Stimulated activated naive CD8-positive, alpha-beta T cell treated with anti-CD3 and anti-CD28 coated beads, Interleukin-15, amount 100 ng/mL, for 72 hours (primary cell): ENCODE results near the gene PTPRD.
A peak's percentile ranks its signal among the peaks of the same experiment; 100 is the strongest.

Experiments used
- ATAC-seq: fragments of 150-1000 bp; cut with Tn5 transposase; 2 replicates; pipeline ENCODE4 v1.10.0; 2021; ENCODE audit warnings: mild to moderate bottlenecking, moderate library complexity
- DNase-seq, 2 donors: peaks; one replicate each; pipeline ENCODE4 v3.0.0; 2021 to 2022
- H3K27ac Mint-ChIP-seq, 2 donors: one replicate each; pipeline ENCODE4 v1.8.0; 2022; ENCODE audit warnings: mild to moderate bottlenecking in 2 of 2, mixed read lengths in 2 of 2, moderate library complexity in 2 of 2
- H3K27me3 Mint-ChIP-seq: one replicate; pipeline ENCODE4 v1.8.0; 2022; ENCODE audit warnings: mixed read lengths
- H3K4me1 Mint-ChIP-seq: one replicate; pipeline ENCODE4 v1.8.0; 2022; ENCODE audit warnings: mild to moderate bottlenecking, mixed read lengths
- H3K4me3 Mint-ChIP-seq, 2 donors: one replicate each; pipeline ENCODE4 v1.8.0; 2022; ENCODE audit warnings: mild to moderate bottlenecking in 2 of 2, mixed read lengths in 2 of 2, moderate library complexity in 1 of 2
- H3K9me3 Mint-ChIP-seq, 2 donors: one replicate each; pipeline ENCODE4 v1.8.0; 2022; ENCODE audit warnings: mixed read lengths in 2 of 2

Gene PTPRD

DNA sequence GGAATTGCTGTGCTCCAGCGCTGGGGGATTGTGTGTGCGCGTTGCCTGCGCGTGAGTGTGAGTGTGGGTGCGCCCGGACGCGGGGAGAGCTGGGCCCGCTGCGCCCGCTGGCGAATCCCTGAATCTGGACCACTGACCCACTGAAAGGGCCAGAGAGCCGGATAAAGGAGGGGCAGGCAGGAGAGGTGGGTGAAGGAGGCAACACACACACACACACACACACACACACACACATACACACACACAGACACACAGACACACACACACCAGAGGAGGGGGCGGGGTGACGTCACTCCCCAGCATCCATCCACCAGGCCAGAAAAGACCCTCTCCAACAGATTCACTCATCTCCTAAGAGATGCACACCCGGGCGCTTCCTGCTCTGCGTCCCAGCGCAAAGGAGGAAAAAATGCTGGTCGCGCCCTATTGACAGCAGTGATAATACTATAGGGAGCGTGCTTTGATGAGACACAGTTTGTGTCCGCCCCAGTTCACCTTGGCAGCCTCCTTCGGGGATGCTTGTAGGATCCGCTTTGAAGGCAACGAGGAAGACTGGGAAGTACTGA lies 1754.1 kb downstream of the PTPRD start:
- Mint-ChIP-seq H3K27ac (no peak overlapping the region), H3K4me3 (peak overlapping the region; percentile 71 to 76), H3K9me3 (no peaks in the 10 kb centered on the region), H3K4me1 (peaks cover 17% of the 10 kb centered on the region), H3K27me3 (peaks cover 63% of the 10 kb centered on the region)
- DNase-seq (no peak), ATAC-seq (peak; percentile 6)

DNA sequence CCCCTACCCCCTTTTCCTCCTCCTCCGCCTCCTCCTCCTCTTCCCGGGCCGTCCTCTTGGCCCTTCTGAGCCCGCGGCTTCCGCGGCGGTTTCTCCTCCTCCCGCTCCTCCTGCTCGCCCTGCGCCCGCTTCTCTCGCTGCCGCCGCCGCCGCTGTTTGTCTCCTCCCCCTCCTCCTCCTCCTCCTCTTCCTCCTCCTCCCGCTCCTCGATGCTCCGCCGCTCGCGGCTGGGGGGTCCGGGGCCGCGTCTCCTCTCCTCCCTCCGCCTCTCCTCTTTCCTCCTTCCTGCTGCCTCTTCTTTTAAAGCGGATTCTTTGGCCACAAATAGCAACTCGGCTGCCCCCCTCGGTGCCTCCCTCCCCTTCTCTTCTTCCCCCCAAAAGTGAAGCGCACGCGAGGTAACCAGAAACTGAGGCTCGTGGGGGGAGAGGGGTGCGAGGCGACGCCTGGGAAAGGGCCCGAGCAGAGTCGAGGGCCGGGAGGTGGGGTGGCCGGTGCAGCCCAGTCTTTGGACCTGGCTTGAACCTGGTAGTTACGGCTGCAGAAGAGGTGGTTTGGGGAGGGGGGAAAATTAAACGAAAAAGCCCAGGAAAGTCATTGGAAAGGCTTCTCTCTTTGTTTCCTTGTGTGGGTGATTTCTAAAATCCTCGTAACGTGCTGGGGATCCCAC lies 1754.7 kb downstream of the PTPRD start:
- H3K4me1 Mint-ChIP-seq, result peaks cover 17% of the 10 kb centered on the region
- no peak overlapping the region for H3K27ac Mint-ChIP-seq
- peak; percentile 2 to 9 for DNase-seq
- no peaks in the 10 kb centered on the region for H3K9me3 Mint-ChIP-seq
- H3K27me3 Mint-ChIP-seq, result peaks cover 63% of the 10 kb centered on the region
- peak; percentile 44 for ATAC-seq
- peak overlapping the region; percentile 71 to 76 for H3K4me3 Mint-ChIP-seq

DNA sequence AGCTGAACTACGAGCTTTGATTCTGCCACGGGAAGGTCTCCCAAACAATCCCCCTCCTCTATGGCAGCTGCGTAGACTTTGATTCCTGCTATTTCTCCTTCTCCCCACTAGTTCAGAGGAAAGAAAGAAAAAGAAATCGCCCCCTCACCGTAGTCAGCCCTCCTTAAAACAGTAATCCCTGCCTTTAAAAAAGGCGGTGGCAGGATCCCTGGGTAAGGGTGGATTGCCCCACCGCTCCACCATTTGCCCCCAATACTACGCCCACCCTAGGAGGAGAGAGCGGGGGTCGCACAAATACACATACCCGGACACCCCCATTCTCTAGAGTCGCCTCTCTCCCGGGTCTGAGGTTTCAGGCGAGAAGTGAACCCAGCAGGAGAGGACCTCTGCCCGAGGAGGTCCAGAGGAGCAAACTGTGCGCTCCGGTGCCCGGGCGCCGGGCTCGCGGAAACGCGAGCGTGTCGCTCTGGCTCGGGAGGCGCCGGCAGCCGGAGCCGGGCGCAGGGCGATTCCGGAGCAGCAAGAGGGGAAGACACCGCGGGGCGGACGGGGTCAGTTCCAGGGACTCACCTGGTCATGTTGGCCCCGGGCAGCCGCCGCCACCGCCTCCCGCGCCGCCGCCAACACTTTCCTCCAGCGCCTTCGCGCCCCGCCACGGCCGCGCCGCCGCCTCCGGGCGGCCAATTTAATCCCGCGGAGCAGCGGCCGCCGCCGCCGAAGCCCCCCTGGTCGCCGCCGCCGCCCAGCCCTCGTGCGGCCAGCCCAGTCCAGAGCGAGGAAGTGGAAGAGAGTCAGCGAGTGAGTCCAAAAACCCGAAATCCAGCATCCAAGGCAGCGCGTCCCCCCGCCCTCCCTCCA lies 1755.5 kb downstream of the PTPRD start:
- Mint-ChIP-seq H3K4me1 (peaks cover 17% of the 10 kb centered on the region), H3K27me3 (peaks cover 63% of the 10 kb centered on the region), H3K9me3 (no peaks in the 10 kb centered on the region)

DNA sequence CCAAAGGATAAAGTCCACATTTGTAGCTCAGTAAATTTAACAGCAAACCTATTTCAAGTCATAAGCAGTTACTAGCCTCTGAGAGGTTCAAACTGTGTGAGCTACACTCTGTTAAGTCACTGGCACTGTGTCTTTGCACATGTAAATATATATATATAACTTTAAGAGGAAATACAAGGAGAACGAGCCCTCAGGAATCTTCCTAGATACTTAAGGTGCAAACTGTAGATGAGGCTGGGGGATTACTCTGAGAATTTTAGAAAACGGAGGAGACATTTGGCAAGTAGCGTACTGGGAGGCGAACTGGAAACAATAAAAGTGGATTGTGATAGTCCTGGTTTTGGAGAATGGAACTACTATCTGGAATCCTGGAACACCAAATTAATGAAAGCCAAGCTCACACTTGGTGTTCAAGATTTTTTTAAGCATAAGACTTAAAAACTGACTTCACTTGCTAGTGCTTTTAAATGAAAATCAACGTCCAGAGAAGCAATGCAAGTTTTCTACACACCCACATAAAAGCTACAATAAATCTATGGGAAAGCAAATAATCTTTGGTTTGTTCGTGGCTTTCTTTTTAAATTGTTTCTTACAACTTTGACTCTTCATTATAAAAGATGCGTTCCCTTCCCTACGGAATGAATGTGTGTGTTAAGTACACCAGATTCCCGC lies 1756.3 kb downstream of the PTPRD start:
- ATAC-seq (no peak), DNase-seq (no peak)
- H3K9me3 Mint-ChIP-seq, result no peaks in the 10 kb centered on the region
- H3K4me1 Mint-ChIP-seq, result peaks cover 17% of the 10 kb centered on the region
- H3K27me3 Mint-ChIP-seq, result peaks cover 63% of the 10 kb centered on the region
- H3K27ac Mint-ChIP-seq, result no peak overlapping the region
- H3K4me3 Mint-ChIP-seq, result peak overlapping the region; percentile 16 to 74

More for the DNA sequence above, 1755.5 kb downstream of the PTPRD start:
- no peak overlapping the region for H3K27ac Mint-ChIP-seq
- H3K4me3 Mint-ChIP-seq, result peak overlapping the region; percentile 71 to 74
- DNase-seq, result peak; percentile 8 to 10
- peak; percentile 61 for ATAC-seq

DNA sequence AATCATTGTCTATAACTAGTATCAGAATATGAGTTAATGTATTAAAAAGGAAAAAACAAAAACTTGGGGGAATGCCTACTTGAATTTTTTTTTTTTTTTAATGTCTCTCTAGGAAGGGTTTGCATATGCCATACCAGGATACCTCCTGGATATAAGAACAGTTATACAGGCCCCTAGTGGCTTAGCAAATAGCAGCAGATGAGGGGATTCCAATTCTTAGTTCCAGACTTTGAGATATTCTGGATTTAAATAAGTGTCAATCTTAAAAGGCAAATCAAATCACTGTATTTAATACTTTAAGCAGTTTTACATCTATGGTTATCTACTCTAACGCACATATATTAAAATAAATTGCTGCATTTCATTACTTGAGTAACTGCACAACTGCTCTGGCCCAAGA lies 1757.8 kb downstream of the PTPRD start:
- DNase-seq (no peak), ATAC-seq (no peak)
- Mint-ChIP-seq H3K27ac (no peak overlapping the region), H3K9me3 (no peaks in the 10 kb centered on the region), H3K4me1 (peaks cover 17% of the 10 kb centered on the region), H3K27me3 (peaks cover 58% of the 10 kb centered on the region), H3K4me3 (no peak overlapping the region)

DNA sequence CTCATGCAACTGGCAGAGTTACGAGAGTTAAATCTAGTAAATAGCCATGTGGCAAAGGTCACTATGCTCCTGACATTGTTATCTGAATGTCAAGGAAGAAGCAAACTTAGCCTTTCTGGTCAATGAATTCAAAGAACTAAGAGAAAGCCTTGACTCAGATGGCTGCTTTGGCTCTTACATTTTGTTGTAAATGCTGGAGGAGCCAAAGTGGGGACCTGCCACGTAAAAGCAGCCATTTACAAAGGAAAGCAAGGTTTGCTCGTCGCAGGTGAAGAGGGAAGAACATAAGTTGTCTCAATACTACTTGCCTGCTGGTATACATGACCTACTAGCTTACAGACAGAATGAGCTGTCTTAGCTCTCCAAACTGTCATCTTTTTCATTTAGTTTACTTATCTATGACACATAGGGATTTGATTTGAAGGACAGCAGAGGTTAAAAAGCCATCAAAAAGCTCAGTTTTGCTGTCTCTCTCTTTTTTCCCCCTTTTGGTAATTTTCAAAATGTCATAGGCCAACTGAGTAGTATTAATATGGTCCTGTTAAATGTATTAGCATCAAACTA lies 1760.4 kb downstream of the PTPRD start:
- ATAC-seq, result no peak
- H3K4me3 Mint-ChIP-seq, result no peak overlapping the region
- no peak for DNase-seq
- H3K27me3 Mint-ChIP-seq, result peaks cover 41% of the 10 kb centered on the region
- H3K9me3 Mint-ChIP-seq, result no peaks in the 10 kb centered on the region
- no peak overlapping the region for H3K27ac Mint-ChIP-seq
- H3K4me1 Mint-ChIP-seq, result peaks cover 7% of the 10 kb centered on the region

DNA sequence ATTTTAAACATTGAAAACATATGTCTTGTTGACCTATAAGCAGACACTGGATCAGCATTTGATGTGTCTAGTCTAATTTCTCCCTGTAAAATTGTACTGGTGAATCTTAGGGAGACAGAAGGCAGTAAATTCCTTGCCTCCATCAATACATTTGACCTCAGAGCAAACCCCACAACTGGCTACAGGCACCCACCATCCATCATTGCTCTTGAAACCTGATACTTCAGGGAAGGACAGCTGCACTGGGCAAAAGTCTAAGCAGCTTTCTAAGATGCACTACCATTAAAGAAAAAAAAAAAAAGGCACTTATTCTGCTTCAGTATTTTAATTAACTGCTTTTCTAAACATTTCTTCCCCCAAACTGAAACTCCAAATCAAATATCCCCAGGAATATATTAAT lies 1761.9 kb downstream of the PTPRD start:
- Mint-ChIP-seq H3K4me3 (no peak overlapping the region), H3K27me3 (peaks cover 26% of the 10 kb centered on the region), H3K9me3 (no peaks in the 10 kb centered on the region), H3K27ac (no peak overlapping the region), H3K4me1 (no peaks in the 10 kb centered on the region)
- no peak for DNase-seq
- ATAC-seq, result no peak

DNA sequence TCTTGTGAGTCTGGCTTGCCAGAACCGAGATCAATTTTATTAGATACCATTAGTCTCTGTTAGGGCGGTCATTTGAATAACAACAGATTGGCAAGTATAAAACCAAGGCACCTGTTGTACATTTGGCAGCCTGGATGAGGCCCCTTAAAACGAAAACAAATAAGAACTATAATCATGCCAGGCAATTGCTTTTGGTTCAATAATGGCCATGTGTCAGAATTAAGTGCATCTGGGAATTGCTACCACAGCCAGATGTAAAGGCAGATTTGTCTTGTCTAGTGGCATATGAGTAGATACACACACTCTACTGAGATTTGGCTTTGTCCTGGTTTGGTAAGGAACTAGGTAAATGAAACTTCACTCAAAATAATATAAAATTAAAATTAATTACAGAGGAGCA lies 1767.0 kb downstream of the PTPRD start:
- Mint-ChIP-seq H3K9me3 (no peaks in the 10 kb centered on the region), H3K27ac (no peak overlapping the region), H3K4me1 (no peaks in the 10 kb centered on the region), H3K4me3 (no peak overlapping the region), H3K27me3 (peaks cover 8% of the 10 kb centered on the region)
- ATAC-seq (no peak), DNase-seq (no peak)

DNA sequence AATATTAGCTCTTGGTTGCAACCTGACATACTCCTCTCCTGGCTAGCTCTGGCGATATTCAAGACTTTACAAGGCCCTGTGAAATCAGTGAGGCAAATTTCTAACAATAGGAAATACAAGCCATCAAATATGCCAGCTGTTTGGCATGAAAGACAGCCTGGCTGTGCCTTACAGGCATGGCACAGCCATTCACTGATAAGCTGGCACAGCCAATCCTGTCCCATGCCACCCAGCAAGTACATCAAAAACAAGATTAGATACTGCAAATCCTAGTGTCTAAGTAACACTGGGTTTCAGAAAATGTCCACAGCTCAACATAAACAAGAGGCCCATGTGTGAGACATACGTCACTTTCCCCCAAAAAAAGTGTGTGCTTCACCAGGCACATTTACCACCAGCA lies 1767.4 kb downstream of the PTPRD start:
- Mint-ChIP-seq H3K4me1 (no peaks in the 10 kb centered on the region), H3K27ac (no peak overlapping the region), H3K4me3 (no peak overlapping the region), H3K27me3 (peaks cover 8% of the 10 kb centered on the region), H3K9me3 (no peaks in the 10 kb centered on the region)
- ATAC-seq (no peak), DNase-seq (no peak)

DNA sequence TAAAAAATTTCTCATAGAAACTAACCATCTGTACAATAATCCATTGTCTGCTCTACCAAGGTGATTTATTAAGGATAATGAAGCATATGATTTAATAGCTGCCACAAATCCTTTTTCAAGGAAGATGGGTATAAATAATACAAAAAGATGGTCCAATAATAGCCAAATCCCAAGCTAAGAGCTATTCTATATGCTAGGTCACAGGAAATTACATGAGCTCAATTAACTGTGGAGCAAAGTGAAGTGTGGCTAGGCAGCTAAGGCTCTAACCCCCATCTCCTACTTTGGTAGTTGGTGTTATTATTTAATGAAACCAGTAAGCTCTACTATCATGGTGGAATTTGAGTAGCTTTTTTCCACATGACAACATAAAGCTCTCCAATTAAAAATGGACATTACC lies 1768.3 kb downstream of the PTPRD start:
- no peak overlapping the region for H3K4me3 Mint-ChIP-seq
- no peak for DNase-seq
- no peaks in the 10 kb centered on the region for H3K4me1 Mint-ChIP-seq
- ATAC-seq, result no peak
- H3K9me3 Mint-ChIP-seq, result no peaks in the 10 kb centered on the region
- peaks cover 3% of the 10 kb centered on the region for H3K27me3 Mint-ChIP-seq
- H3K27ac Mint-ChIP-seq, result no peak overlapping the region

DNA sequence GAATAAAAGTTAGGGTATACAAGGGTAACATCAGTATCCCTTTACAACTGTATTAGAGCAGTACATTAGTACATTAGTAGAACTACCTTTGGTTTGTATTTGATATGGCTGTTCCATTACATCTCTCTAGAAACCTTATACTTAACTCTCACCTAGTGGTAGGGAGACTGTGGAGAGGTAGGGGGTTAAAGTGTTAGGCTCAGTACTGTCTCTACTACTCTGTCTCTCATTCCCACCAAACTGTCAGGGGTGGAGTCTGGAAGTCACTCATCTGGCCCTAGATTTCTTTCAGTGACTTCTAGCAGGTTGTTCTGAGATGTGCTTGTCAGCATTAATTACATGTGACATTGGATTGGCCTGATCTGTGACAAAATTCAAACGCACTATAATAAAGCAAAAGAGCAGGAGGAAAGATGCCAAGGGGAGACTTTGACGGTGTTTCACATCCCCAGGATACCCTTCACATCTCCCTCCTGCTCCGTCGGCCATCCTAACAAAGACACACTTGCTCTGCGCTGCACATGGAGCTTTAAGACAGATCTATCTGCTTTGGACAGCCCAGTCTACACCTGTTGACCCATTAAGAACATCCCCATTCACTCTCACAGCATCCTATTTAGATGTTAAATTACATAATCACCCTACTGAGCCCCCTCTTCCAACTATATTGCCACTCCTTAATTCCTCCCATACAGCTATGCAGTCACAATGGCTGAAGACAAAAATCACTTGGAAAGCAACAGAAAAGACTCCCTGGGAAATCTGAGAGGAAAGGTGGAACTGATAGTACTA lies 1770.2 kb downstream of the PTPRD start:
- Mint-ChIP-seq H3K4me1 (no peaks in the 10 kb centered on the region), H3K9me3 (no peaks in the 10 kb centered on the region)
- no peak for ATAC-seq

DNA sequence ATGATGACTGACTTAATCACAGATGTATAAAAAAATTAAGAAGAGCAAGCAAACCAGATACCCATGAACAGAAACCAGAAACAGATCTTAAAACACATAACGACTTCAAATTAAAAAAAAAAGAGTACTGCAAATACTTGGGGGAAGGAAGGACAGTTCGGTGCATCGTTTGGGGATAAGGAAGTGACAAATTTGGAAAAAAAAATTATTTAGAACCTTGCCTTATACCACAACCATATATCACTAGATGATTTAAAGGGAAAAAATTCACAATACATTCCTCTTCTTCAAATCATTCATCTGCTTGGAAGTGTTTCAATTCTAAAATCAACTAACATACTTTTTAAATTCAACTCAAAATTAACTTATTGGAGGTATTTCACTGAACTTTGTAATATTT lies 1774.7 kb downstream of the PTPRD start:
- Mint-ChIP-seq H3K4me1 (no peaks in the 10 kb centered on the region), H3K4me3 (no peak overlapping the region), H3K27ac (no peak overlapping the region), H3K9me3 (no peaks in the 10 kb centered on the region), H3K27me3 (peaks cover 7% of the 10 kb centered on the region)
- ATAC-seq, result no peak
- DNase-seq, result no peak

More for the DNA sequence above, 1770.2 kb downstream of the PTPRD start:
- Mint-ChIP-seq H3K27me3 (peaks cover 7% of the 10 kb centered on the region), H3K4me3 (no peak overlapping the region), H3K27ac (no peak overlapping the region)
- no peak for DNase-seq

DNA sequence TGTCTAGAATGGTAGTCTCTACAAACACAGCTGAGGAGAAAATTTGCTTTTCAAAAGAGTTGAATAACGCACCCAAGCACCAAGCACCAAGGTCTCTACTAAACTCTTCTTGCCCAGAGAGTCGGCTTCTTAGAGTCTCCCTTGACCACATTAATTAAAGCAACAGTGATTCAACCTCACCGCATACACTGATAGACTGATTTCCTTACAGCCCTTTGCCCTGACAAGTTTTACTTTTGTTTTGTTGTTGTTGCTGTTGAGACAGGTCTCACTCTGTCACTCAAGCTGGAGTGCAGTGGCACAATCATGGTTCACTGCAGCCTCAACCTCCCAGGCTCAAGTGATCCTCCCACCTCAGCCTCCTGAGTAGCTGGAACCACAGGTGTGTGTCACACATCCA lies 1777.5 kb downstream of the PTPRD start:
- Mint-ChIP-seq H3K4me1 (no peaks in the 10 kb centered on the region), H3K27ac (no peak overlapping the region), H3K27me3 (peaks cover 7% of the 10 kb centered on the region), H3K9me3 (no peaks in the 10 kb centered on the region), H3K4me3 (no peak overlapping the region)
- ATAC-seq, result no peak
- DNase-seq, result no peak

DNA sequence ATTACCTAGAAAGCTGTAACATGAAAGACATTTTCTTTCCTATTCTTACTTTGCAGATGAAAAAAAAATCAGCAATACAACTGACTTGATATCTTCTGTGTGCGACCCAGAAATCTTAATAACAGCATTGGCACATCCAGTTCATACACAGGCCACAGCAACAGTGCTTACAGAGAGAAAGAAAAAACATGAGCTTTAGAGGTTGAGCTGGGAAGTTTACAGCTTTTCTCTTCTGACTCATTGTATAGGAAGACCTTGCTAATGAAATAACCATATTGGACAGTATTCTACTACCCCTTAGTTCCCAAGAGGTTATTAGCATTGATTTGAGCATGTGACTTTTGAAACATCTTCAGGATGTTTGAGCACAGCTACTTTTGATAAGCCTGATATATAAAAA lies 1779.8 kb downstream of the PTPRD start:
- DNase-seq (no peak), ATAC-seq (no peak)
- no peaks in the 10 kb centered on the region for H3K4me1 Mint-ChIP-seq
- no peak overlapping the region for H3K4me3 Mint-ChIP-seq
- H3K27ac Mint-ChIP-seq, result no peak overlapping the region
- no peaks in the 10 kb centered on the region for H3K9me3 Mint-ChIP-seq
- H3K27me3 Mint-ChIP-seq, result peaks cover 3% of the 10 kb centered on the region

DNA sequence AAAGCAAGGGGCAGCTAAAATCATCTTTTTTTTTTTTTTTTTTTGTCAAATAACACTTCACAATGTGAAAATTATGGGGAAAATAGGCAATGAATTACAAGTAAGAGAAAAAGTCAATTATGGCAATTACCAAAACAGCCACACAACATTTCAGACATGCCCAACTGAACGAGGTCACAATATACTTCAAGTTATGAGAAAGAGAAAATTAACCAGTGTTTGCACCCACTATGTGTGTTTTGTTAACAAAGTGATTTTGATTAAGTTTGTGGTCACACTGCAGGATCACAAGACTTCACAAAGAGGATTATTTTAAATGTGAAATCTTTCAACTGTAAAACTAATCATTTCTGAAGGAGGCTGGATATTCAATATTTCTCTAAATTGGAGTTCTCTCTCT lies 1780.4 kb downstream of the PTPRD start:
- ATAC-seq, result no peak
- H3K4me3 Mint-ChIP-seq, result no peak overlapping the region
- H3K4me1 Mint-ChIP-seq, result no peaks in the 10 kb centered on the region
- no peak overlapping the region for H3K27ac Mint-ChIP-seq
- no peaks in the 10 kb centered on the region for H3K9me3 Mint-ChIP-seq
- DNase-seq, result no peak
- no peaks in the 10 kb centered on the region for H3K27me3 Mint-ChIP-seq
